Stimulated activated CD4-positive, alpha-beta T cell treated with anti-CD3 and anti-CD28 coated beads, Interleukin-2, amount 100 ng/mL, for 4 hours (primary cell): ENCODE data around the gene EPHA10.
"Not testable (repeated sequence)": the region's sequence is repeated elsewhere in the genome, so short reads cannot be mapped to it uniquely, and the experiment has no call there.

ENCODE experiments used
- DNase-seq: peaks from one replicate; pipeline ENCODE4 v3.0.0-alpha.2; 2020; ENCODE audit warnings: low read depth

Gene EPHA10

DNA sequence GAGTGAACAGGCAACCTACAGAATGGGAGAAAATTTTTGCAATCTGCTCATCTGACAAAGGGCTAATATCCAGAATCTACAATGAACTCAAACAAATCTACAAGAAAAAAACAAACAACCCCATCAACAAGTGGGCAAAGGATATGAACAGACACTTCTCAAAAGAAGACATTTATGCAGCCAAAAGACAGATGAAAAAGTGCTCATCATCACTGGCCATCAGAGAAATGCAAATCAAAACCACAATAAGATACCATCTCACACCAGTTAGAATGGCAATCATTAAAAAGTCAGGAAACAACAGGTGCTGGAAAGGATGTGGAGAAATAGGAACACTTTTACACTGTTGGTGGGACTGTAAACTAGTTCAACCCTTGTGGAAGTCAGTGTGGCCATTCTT, 6.5 kb upstream of the EPHA10 start:
- not testable (repeated sequence) for DNase-seq

DNA sequence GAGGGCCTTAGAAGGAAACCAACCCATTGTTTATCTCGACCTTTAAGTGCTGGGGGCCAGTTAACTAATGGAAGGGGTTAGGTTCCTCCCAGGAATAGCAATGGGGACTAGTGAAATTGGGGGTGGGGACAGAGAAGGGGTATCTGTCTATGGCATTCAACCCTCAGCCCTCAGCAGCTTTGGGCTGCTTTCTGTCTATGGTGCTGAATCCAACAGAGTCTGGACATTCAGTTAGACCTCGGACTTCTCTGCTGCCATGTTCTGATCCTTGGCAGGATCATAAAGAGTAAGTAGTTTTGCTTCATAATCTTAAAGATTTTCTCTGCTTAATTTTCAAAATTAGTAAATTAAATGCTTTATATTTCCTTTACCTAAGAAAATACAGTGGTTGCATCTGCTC, 2.6 kb upstream of the EPHA10 start:
- no peak for DNase-seq

DNA sequence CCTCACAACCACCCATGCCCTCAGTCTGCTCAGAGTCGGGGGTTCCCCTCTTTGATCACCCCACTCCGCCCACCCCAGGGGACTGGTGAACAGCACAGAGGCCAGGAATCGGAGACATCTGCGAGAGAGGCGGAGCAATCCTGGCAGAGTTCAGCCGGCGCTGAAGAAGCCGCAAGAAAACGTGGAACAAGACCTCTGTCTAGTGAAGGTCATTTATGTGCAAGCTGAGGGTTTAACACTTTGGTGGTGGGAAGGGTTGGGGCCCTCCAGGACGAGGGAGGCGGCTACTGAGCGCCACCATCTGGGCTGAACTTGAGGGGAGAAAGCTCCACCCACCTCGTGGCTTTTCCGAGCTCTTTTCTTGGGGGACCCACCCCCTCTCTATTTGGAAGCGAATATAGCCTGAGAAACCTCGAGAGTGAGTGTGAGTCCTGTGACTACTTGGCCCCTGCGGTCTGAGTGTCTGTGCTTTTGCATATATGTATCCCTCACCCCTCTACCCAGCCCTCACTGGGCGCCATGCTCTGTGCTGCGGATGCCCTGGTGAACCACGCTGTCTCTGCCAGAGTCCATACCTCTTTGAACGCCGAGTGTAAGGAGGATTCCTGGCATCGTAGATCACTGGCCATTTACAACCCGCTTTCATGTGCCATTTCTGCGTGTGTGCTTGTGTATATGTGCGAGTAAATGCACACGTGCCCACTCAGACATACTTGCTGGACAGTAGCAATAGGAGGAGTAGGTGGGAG, 1.2 kb upstream of the EPHA10 start:
- peak; percentile 33 for DNase-seq

DNA sequence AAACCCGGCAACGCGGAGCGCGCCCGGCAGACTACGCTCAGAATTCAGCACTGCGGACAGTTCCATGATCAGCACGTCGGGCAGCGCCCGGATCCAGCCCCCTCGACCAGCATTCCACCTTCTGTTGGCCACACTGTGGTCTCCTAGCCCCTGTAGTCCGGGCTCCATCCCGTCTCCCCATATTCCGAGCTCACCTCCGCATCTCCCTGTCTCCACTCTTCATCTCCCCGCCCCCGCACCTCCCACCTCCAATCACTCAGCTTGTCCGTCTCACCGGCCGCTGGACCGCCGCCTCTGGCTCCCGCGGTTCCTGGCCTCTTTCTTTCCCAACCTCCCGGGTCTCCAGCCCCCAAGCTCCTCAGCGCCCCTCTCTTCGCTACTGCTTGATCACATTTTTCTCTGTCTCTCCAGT, 500 bp downstream of the EPHA10 start:
- DNase-seq: no peak

DNA sequence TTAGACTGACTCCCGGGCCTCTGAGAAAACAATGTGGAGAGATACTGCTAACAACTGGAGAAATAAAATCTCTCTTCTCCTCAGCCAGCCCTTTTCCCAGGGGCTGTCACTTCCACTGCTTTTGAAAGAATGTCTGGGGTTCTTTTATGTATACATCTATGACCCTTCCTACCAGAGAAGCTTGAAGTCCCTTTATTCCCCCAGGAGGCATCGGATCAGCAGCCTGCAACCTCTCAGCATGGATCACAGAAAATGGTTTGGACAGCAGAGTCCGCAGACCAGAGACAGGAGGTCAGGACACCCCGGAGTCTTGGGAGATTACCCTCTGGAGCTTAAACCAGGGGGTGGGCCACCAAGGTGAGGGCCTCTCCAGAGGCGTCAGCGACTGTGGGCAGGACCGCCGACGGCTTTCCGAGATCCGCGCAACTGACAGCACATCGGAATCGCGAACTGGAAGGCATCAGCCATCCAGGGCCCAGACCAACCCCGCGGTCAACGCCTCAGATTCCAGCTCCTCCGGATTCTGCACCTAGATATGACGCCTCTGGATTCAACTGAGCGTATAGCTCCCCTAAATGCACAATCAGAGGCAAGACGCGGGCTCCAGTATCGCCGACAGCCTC, 1.0 kb downstream of the EPHA10 start:
- DNase-seq: no peak

DNA sequence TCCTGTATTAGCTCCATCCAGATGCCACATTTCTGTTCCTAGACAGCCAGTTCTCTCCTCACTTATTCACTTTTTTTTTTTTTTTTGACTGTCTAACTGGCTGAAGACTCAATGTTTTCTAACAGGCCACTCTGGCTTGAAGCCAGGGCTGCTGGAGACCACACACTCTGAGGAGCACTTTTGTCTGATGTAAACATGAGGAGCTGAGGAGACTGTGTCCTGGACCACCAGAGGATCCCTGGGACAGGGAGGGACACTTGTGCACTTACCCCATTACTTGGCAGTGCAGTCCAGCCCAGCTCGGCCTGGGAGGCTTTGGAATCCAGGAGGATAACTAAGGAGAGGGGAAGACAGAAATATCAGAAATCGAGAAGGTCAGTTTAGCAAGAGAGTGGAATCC, 2.4 kb downstream of the EPHA10 start:
- no peak for DNase-seq

DNA sequence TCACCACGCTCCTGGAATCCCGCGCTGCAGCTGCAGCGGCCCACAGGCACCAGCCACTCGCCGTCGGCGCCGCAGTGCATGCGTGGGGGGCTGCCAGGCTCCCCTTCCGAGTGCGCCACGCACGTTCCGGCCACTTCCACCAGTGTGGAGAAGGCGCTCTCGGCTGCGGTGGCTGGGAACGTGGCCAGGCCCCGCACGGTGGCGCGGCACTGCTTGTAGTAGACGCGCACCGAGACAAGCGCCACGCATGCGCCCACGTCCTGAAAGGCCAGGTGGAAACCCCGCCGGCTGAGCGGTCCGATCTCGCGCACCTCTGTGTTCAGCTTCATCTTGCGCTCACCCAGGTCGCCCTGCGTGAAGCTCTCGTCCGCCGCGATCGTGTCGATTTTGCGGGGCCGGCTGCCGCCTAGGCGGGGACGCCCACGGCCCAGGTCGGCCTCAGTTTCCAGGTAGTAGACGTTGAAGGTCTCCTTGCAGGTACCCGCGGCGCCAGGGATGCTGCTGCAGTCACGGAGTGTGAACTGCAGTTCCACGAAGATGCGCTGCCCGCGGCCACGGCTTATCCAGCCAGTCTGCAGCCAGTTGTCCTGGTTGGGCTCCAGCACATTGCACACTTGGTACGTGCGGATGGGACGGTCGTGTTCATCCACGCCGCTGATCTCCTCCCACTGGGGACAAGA, 3.4 kb downstream of the EPHA10 start:
- no peak for DNase-seq

DNA sequence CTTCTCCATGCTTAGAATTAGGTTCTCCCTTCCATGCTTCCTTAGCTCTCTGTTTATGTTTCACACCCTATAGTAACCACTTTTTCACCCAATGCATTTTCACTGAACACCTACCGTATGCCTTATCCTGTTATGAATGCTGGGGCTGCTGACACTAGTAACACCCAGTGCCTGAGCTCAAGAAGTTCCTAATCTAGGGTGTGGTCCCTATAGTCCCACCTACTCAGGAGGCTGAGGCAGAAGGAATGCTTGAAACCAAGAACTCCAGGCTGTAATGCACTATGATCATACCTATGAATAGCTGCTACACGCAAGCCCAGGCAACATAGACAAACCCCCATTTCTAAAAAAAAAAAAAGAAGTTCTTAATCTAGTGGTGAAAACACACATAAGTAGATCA, 5.5 kb downstream of the EPHA10 start:
- no peak for DNase-seq

DNA sequence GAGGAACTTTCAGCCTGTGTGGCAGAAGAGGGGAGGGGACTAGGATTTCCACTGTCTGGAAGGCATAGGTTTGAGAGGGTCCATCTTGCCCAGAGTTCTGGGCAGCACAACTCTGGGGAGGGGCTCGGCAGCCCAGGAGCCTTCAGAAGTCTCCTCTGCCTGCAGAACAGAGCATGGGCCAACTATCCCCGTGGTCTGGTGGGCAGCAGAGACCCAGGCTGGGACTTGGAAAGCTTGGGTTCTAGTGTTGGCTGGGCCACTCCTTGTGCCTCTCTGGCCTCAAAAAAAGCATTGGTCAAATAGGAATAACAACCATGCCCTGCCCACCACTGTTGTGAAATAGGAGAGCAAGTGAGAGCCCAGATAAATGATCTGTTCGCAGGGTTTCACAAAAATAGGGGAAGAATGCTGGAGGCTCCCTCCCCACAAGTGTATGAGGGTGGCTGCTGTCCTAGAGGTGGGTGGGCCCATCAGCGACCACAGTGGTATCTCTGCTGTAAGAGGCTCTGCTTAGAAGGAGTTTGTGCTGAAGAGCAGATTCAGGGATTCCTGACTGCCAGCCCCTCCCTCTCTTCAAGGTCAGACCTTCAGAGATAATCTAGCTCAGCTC, 8.9 kb downstream of the EPHA10 start:
- DNase-seq: no peak

DNA sequence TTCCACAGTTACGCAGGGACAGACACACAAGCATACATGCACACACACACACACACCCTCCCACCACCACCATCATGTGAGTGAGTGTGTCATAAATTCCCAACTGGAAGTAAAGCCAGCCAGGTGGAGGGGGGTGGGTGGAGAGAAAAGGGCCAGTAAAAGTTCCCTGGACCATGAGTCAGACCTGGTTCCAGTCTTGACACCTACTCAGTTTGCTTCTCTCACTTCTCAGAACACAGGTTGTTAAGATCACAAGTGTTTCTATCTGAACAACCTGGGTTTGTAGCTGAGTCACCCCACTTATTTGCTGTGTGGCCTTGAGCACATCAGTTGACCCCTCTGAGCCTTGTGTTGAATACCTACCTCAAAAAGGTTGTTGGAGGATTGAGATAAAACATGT, 9.6 kb downstream of the EPHA10 start:
- no peak for DNase-seq

DNA sequence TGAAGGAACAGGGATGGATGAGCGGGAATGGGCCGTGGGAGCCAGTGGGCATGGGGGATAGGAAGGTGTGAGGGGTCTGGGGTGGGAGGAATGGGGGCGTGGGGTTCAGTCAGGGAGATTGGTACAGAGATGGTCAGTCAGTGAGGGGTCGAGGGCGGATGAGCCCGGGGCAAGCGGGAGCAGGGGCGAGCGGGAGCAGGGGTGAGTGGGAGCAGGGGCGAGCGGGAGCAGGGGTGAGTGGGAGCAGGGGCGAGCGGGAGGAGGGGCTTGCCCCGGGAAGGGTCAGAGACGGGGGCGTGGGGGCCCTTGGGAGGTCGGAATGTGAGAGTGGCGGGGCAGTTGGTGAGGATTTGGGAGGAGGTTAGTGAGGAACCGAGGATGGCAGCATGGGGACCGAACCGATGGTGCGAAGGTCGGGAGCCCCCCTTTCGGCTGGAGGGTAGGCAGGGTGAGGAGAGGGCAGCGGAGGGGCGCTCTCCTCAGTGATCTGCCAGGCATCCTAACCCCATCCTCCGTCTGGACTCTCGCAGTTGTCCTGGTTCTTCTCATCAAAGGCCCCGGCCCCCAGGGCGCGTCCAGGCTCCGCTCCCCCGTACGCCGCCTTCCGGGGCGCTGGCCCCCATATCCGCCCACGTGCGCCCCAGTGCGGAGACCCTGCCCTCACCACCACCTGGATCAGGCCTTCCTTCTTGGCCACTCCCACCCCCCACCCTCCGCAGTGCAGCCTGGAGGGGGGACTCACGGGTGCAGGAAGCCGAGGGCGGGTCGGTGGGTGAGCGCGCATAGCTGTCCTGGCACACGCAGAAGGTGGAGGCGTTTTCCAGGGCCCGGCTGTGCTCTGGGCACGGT, 11.2 kb downstream of the EPHA10 start:
- no peak for DNase-seq

DNA sequence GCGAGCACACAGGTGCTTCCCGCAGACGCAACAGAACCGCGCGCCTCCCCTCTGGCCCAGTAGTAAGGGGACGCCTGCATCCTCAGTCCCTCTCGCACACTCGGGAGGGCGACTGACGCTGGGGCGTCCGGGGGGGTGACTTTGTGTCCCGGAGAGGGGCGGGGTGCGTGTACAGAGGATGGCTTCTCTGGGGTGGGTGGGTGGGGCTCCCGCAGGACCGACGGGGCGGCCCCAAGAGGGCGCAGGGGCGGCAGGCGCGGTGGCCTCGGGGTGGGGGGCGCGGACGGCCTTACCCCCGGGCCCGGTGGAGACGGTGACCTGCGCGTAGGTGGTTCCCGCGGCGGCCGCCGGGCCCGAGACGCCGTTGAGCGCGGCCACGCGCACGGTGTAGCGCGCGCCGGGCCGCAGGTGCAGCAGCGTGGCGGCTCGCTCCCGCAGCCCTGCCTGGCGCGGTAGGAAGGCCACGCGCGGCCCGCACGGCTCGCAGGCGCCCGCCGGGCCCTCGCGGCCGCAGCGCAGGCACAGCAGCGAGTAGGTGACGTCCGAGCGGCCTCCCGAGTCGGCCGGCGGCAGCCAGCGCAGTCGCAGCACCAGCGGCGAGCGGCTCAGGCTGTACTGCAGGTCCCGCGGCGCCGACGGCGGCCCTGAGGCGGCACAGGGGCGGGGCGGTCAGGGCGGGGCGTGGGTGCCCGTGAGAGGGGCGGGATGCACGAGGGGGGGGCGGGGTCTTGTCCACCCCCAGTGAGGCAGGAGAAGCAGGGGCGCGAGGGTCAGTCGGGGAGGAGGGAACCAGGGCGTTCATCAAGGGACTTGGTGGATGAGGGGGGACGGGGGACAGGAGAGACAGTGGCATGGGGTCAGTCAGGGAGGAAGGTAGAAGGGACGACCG, 12.1 kb downstream of the EPHA10 start:
- DNase-seq: no peak

DNA sequence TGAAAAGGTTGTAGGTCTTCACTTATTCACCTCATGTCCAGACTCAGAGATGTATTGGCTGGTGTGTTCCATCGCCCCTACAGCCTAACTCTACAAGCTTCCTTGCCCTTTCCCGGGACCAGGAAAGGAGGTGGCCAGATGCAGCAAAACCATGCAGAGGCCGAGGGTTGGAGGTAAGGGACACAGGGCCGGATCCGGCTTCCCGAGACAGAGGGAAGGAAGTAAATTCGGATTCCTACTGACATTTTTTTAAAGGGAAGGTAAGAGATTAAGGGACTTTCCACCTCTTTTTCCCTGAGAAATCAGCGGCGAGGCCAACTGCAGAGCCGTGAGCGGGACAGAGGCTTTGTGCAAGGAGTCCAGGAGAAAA, 12.7 kb downstream of the EPHA10 start:
- DNase-seq: no peak

DNA sequence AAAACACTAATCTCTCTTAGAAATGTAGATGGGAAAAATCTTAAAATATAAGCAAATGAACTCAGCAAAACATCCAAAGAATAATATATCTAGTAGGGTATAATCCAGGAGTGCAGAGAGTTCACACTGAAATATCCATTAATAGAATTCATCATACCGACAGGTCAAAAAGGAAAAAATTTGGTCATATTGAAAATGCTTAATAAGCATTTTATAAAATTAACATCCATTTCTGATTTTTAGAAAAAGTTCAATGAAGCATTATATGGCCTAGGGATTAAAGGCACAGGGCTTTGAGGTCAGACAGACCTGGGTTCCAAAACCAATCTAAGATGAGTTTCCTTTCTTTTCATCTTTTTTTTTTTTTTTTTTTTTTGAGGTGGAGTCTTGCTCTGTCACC, 16.4 kb downstream of the EPHA10 start:
- no peak for DNase-seq

DNA sequence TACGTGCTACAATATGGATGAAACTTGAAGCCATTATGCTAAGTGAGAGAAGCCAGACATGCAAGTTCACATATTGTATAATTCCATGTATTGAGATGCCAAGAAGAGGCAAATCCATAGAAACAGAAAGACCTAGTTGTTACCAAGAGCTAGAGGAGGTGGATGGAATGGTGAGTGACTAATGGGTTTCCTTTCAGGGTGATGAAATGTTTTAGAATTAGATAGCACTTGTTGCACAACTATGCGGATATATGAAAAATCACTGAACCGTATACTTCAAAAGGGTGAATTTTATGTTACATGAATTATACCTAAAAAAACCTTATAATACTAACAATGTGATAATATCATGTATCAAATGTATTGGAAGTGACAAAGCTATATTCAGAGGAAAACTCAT, 18.1 kb downstream of the EPHA10 start:
- DNase-seq: no peak

DNA sequence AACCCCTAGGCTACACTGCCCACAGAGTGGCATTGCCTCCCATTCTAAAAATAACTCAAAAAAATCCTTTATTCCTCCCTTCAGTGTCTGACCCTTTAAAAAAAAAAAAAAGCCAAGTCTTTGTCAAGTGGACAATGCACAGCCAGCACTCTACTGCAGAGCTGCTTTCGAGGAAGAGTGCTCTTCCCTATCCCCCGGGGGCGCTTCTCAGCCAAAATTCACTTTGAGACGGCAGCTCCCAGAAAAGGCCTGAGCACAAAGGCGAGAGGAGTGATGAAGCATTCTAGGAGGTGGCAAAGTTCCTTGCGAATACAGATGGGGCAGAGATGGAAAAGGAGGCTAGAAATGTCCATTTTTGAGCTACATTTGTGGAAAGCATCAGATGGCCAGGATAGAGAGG, 23.3 kb downstream of the EPHA10 start:
- DNase-seq: no peak

DNA sequence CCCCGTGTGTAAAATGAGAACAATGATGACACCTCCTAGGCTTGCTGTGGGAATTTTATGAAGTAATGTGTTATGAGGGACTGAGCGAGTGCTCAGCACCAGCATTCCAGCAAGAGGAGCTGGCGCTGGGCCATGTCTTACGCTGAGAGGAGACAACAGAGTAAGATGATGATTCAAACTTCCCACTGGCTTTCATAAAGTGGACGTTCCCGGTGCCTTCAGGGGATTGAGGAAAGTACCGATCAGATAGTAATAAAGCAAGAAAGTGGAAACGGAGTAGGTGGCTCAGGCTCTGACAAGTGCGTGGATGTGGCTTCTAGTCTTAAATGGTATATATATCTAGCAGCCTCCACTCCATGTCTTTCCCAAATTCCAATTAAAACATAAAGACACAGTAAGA, 23.8 kb downstream of the EPHA10 start:
- no peak for DNase-seq

DNA sequence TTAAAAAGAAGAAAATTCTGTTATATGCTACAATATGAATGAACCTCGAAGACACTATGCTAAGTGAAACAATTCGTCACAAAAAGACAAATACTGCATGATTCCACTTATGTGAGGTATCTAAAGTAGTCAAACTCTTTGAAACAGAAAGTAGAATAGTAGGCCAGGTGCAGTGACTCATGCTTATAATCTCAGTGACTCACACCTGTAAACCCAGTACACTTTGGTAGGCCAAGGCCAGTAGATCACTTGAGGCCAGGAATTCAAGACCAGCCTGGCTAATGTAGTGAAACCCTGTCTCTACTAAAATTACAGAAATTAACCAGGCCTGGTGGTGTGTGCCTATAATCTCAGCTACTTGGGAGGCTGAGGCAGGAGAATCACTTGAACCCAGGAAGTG, 25.7 kb downstream of the EPHA10 start:
- DNase-seq: no peak

DNA sequence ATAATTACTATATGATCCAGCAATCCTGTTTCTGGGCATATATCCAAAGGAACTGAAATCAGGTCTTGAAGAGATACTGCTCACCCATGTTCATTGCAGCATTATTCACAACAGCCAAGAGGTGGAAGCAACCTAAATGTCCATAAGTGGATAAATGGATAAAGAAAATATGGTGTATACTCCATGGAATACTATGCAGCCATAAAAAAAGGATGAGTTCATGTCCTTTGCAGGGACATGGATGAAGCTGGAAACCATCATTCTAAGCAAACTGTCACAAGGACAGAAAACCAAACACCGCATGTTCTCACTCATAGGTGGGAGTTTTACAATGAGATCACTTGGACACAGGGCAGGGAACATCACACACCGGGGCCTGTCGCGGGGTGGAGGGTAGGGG, 26.3 kb downstream of the EPHA10 start:
- not testable (repeated sequence) for DNase-seq

DNA sequence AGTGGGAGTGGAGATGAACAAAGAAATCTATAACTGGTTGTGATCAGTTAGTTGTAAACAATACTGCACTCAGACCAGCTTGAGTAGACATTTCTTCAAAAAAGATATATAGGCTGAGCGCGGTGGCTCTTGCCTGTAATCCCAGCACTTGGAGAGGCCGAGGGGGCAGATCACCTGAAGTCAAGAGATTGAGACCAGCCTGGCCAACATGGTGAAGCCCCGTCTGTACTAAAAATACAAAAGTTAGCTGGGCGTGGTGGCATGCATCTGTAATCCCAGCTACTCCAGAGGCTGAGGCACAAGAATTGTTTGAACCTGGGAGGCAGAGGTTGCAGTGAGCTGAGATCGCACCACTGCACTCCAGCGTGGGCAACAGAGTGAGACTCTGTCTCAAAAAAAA, 26.9 kb downstream of the EPHA10 start:
- DNase-seq: not testable (repeated sequence)
